ENCODE data around the gene HLCS. TPM values are rescaled to one million over a fixed set of nuclear protein-coding genes. Genes with fewer than 3 reads are reported as not detected.
A peak's percentile ranks its signal among the peaks of the same experiment; 100 is the strongest.

The HLCS gene
- total RNA-seq, 2 donors from 2014 or later = 40.9 to 41.8 TPM

DNA sequence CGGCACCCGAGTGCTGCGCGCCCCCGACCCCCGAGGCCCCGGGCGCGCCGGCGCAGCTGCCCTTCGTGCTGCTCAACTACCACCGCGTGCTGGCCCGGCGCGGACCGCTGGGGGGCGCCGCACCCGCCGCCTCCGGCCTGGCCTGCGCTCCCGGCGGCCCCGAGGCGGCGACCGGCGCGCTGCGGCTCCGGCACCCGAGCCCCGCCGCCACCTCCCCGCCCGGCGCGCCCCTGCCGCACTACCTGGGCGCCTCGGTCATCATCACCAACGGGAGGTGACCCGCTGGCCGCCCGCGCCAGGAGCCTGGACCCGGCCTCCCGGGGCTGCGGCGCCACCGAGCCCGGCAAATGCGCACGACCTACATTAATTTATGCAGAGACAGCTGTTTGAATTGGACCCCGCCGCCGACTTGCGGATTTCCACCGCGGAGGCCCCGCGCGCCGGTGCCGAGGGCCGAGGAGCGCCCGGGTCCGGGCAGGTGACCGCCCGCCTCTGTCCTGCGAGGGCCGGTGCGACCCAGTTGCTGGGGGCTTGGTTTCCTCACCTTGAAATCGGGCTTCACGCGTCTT lies 218.6 kb downstream of the HLCS start:
- 15% methylated on average over 47 of the region's 80 CpGs for WGBS
- Histone ChIP-seq H3K4me1 (replicated peaks) (no peaks in the 10 kb centered on the region), H3K9me3 (no peaks in the 10 kb centered on the region), H3K27ac (no peak overlapping the region), H3K4me3 (peak overlapping the region; percentile 9 to 40), H3K27me3 (replicated peaks; ENCODE audit: insufficient read depth) (no peaks in the 10 kb centered on the region), H3K36me3 (no peaks in the 10 kb centered on the region)
- DNase-seq (ENCODE audit: low spot score) = no peak
- TF ChIP-seq POLR2AphosphoS5 (IDR thresholded peaks at IDR 0.05) (no peak), POLR2A (IDR thresholded peaks at IDR 0.05) (no peak), CTCF (IDR thresholded peaks at IDR 0.05) (no peak)
- intact Hi-C loops (cut with DNase I) = no loop called here

- Histone ChIP-seq H3K27me3 (replicated peaks; ENCODE audit: insufficient read depth) (no peaks in the 10 kb centered on the region), H3K4me3 (peak overlapping the region; percentile 8 to 40), H3K36me3 (no peaks in the 10 kb centered on the region), H3K27ac (no peak overlapping the region), H3K9me3 (no peaks in the 10 kb centered on the region), H3K4me1 (replicated peaks) (no peaks in the 10 kb centered on the region)
- 21% methylated on average over 37 of the region's 62 CpGs for WGBS
- TF ChIP-seq POLR2AphosphoS5 (IDR thresholded peaks at IDR 0.05) (no peak), POLR2A (IDR thresholded peaks at IDR 0.05) (no peak), CTCF (IDR thresholded peaks at IDR 0.05) (no peak)
- intact Hi-C loops (cut with DNase I) = no loop called here
- DNase-seq (ENCODE audit: low spot score) = no peak
These were observed 219.2 kb downstream of the HLCS start for GRCh38 chr21:36747041-36747814.

GRCh38 chr21:36745459-36745858 lies 221.0 kb downstream of the HLCS start:
- Histone ChIP-seq H3K9me3 (no peaks in the 10 kb centered on the region), H3K4me1 (replicated peaks) (no peaks in the 10 kb centered on the region), H3K4me3 (no peak overlapping the region), H3K27me3 (replicated peaks; ENCODE audit: insufficient read depth) (no peaks in the 10 kb centered on the region), H3K27ac (no peak overlapping the region), H3K36me3 (no peaks in the 10 kb centered on the region)
- DNase-seq (ENCODE audit: low spot score) = no peak
- WGBS = 87% methylated on average over 5 of the region's 5 CpGs
- TF ChIP-seq POLR2A (IDR thresholded peaks at IDR 0.05) (no peak), POLR2AphosphoS5 (IDR thresholded peaks at IDR 0.05) (no peak), CTCF (IDR thresholded peaks at IDR 0.05) (no peak)
- intact Hi-C loops (cut with DNase I) = no loop called here

- no peaks in the 10 kb centered on the region for H3K27me3 ChIP-seq (replicated peaks; ENCODE audit: insufficient read depth)
- 34% methylated on average over 30 of the region's 30 CpGs for WGBS
- H3K4me3 ChIP-seq = no peak overlapping the region
- H3K27ac ChIP-seq = no peak overlapping the region
- H3K9me3 ChIP-seq = no peaks in the 10 kb centered on the region
- intact Hi-C loops (cut with DNase I) = no loop called here
- TF ChIP-seq POLR2AphosphoS5 (IDR thresholded peaks at IDR 0.05) (peak; percentile 12), CTCF (IDR thresholded peaks at IDR 0.05) (no peak)
- no peaks in the 10 kb centered on the region for H3K36me3 ChIP-seq
- no peaks in the 10 kb centered on the region for H3K4me1 ChIP-seq (replicated peaks)
- DNase-seq (ENCODE audit: low spot score) = peak; percentile 68
These were observed 221.8 kb downstream of the HLCS start for GRCh38 chr21:36744560-36745231.

Measured in prostate gland (tissue), 2 donors.